Medulla oblongata (tissue), 1 donor: Measurements from ENCODE around the gene MBD3.

Source experiments
- DNase-seq: peaks from one replicate; pipeline ENCODE4 v3.0.0-alpha.2; 2015; ENCODE audit errors: extremely low spot score

Gene MBD3

GRCh38 chr19:1619094-1619439, 26.4 kb upstream of the MBD3 start:
- no peak for DNase-seq

GRCh38 chr19:1618157-1619093, 25.8 kb upstream of the MBD3 start:
- DNase-seq, result no peak

GRCh38 chr19:1616875-1617274, 24.2 kb upstream of the MBD3 start:
- DNase-seq, result no peak

- DNase-seq, result no peak
These were observed 23.7 kb upstream of the MBD3 start for GRCh38 chr19:1616396-1616795.

- DNase-seq, result no peak
These were observed 22.6 kb upstream of the MBD3 start for GRCh38 chr19:1615156-1615765.

GRCh38 chr19:1613808-1614570, 21.3 kb upstream of the MBD3 start:
- no peak for DNase-seq

- DNase-seq, result no peak
These were observed 20.5 kb upstream of the MBD3 start for GRCh38 chr19:1613146-1613545.

- no peak for DNase-seq
These were observed 19.7 kb upstream of the MBD3 start for GRCh38 chr19:1612114-1613086.

- no peak for DNase-seq
These were observed 18.7 kb upstream of the MBD3 start for GRCh38 chr19:1611353-1611752.

- DNase-seq, result no peak
These were observed 17.9 kb upstream of the MBD3 start for GRCh38 chr19:1610579-1610978.

- DNase-seq, result no peak
These were observed 17.2 kb upstream of the MBD3 start for GRCh38 chr19:1609680-1610474.

GRCh38 chr19:1609103-1609396, 16.4 kb upstream of the MBD3 start:
- no peak for DNase-seq

GRCh38 chr19:1608359-1609102, 15.9 kb upstream of the MBD3 start:
- DNase-seq, result no peak

- DNase-seq, result no peak
These were observed 13.5 kb upstream of the MBD3 start for GRCh38 chr19:1606138-1606651.

- DNase-seq, result peak; percentile 98
These were observed 12.8 kb upstream of the MBD3 start, which contains the start of gene UQCR11 for GRCh38 chr19:1605236-1606137. UQCR11 (minus strand) TSS chr19:1605462; CDS start chr19:1605409, 53 bp downstream.

GRCh38 chr19:1602091-1602707, 9.5 kb upstream of the MBD3 start:
- no peak for DNase-seq

- no peak for DNase-seq
These were observed 9.0 kb upstream of the MBD3 start for GRCh38 chr19:1601613-1602064.

GRCh38 chr19:1599460-1599846, 6.8 kb upstream of the MBD3 start:
- no peak for DNase-seq
